ENCODE results near the gene MRPL40.

GRCh38 chr22:19477321-19478044, 45.1 kb downstream of the MRPL40 start:
- TF ChIP-seq, protein P1, sequence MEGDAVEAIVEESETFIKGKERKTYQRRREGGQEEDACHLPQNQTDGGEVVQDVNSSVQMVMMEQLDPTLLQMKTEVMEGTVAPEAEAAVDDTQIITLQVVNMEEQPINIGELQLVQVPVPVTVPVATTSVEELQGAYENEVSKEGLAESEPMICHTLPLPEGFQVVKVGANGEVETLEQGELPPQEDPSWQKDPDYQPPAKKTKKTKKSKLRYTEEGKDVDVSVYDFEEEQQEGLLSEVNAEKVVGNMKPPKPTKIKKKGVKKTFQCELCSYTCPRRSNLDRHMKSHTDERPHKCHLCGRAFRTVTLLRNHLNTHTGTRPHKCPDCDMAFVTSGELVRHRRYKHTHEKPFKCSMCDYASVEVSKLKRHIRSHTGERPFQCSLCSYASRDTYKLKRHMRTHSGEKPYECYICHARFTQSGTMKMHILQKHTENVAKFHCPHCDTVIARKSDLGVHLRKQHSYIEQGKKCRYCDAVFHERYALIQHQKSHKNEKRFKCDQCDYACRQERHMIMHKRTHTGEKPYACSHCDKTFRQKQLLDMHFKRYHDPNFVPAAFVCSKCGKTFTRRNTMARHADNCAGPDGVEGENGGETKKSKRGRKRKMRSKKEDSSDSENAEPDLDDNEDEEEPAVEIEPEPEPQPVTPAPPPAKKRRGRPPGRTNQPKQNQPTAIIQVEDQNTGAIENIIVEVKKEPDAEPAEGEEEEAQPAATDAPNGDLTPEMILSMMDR (IDR thresholded peaks at IDR 0.05), result peak in 2 of 6 experiments; percentile 24 to 30
- no peak for TF ChIP-seq POLR2A (IDR thresholded peaks at IDR 0.05)

Measured in thyroid gland (tissue), 4 donors.